DND-41 (cell line): ENCODE results near the gene NDUFV2.
"Not testable (repeated sequence)": the region's sequence is repeated elsewhere in the genome, so short reads cannot be mapped to it uniquely, and the experiment has no call there.

ENCODE experiments used
- ATAC-seq: fragments of 200-7000 bp; cut with Tn5 transposase; 3 replicates; pipeline ENCODE4 v1.9.1; 2021; ENCODE audit warnings: low read depth; ENCODE audit not compliant: insufficient read depth
- DNase-seq: peaks from one replicate; pipeline ENCODE4 v3.0.0-alpha.2; 2020
- H2AFZ ChIP-seq: 2 replicates; pipeline ENCODE4 v1.6.0; 2012; ENCODE audit warnings: low read depth, low read length
- H3K27ac ChIP-seq: 2 replicates; pipeline ENCODE4 v1.5.1; 2012; ENCODE audit warnings: low read length, inconsistent platforms
- H3K27me3 ChIP-seq: fragments of 200-600 bp; sonication (generic); 2 replicates; pipeline ENCODE4 v1.6.0; 2012; ENCODE audit warnings: low read length, mild to moderate bottlenecking, inconsistent platforms; ENCODE audit not compliant: insufficient read depth, poor library complexity
- H3K36me3 ChIP-seq: 2 replicates; pipeline ENCODE4 v1.5.1; 2012; ENCODE audit warnings: low read length, inconsistent platforms; ENCODE audit not compliant: insufficient read depth
- H3K4me1 ChIP-seq: 2 replicates; pipeline ENCODE4 v1.5.1; 2012; ENCODE audit warnings: mild to moderate bottlenecking, low read length; ENCODE audit not compliant: insufficient read depth
- H3K4me2 ChIP-seq: 2 replicates; pipeline ENCODE4 v1.6.0; 2012; ENCODE audit warnings: mild to moderate bottlenecking, moderate library complexity, low read length, inconsistent platforms; ENCODE audit not compliant: insufficient read depth
- H3K4me3 ChIP-seq, 2 experiments: fragments of 200-600 bp in 1 of 2; shearing (Covaris generic) in 1 of 2; 2 replicates each; pipeline ENCODE4 v1.5.1; 2012 to 2016; ENCODE audit warnings: inconsistent platforms in 2 of 2, low read length in 2 of 2, mild to moderate bottlenecking in 2 of 2, low read depth in 1 of 2, moderate library complexity in 1 of 2
- H3K79me2 ChIP-seq: 2 replicates; pipeline ENCODE4 v1.6.0; 2012; ENCODE audit warnings: low read length, inconsistent platforms; ENCODE audit not compliant: insufficient read depth
- H3K9ac ChIP-seq: 2 replicates; pipeline ENCODE4 v1.6.0; 2012; ENCODE audit warnings: low read depth, mild to moderate bottlenecking, inconsistent platforms, low read length, moderate library complexity
- H3K9me3 ChIP-seq: 2 replicates; pipeline ENCODE4 v1.5.1; 2012; ENCODE audit warnings: low read length, moderate library complexity, mild to moderate bottlenecking, inconsistent platforms; ENCODE audit not compliant: insufficient read depth, severe bottlenecking
- H4K20me1 ChIP-seq: 2 replicates; pipeline ENCODE4 v1.6.0; 2012; ENCODE audit warnings: low read length; ENCODE audit not compliant: insufficient read depth
- CTCF ChIP-seq: IDR thresholded peaks from 2 replicates; pipeline ENCODE4 v1.5.1; 2012; ENCODE audit warnings: borderline replicate concordance, low read length, moderate library complexity, mild to moderate bottlenecking; ENCODE audit not compliant: poor library complexity, severe bottlenecking; ENCODE audit errors: extremely low read depth
- EZH2 ChIP-seq: IDR thresholded peaks from 3 replicates; pipeline ENCODE4 v1.6.1; 2012; ENCODE audit warnings: borderline replicate concordance, low read depth, mild to moderate bottlenecking, moderate library complexity, low read length, inconsistent platforms; ENCODE audit not compliant: severe bottlenecking

The NDUFV2 gene

GRCh38 chr18:9088727-9089126 lies 13.8 kb upstream of the NDUFV2 start:
- not testable (repeated sequence) for H3K9ac ChIP-seq, H3K4me3 ChIP-seq, H3K4me1 ChIP-seq, ATAC-seq, H3K4me2 ChIP-seq, H3K27ac ChIP-seq, H3K79me2 ChIP-seq, DNase-seq, H3K27me3 ChIP-seq, H2AFZ ChIP-seq, H4K20me1 ChIP-seq, H3K9me3 ChIP-seq, H3K36me3 ChIP-seq

DNA sequence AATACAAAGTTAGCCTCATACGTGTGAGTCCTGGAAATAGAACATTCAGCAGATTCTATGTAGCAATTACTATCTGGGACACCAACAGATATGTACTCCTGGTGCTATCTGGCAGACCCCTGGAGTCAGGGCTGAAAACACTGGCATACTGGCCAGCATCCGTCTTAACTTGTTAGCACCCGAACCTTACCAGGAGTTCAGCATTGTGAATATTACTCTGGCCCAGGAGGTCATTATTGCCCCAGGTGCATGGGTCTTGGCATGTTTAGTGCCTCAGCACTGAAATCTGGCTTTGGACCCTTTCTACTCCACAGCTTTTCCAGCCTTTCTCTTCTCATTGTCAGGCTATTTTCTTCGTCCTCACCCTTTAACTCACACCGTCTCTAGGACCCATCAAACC lies 11.9 kb upstream of the NDUFV2 start:
- TF ChIP-seq CTCF = no peak
- no peak for TF ChIP-seq EZH2
- no peaks in the 10 kb centered on the region for H3K36me3 ChIP-seq
- H3K79me2 ChIP-seq = no peaks in the 10 kb centered on the region
- DNase-seq (no peak), ATAC-seq (no peak)
- H3K4me2 ChIP-seq = no peak overlapping the region
- no peak overlapping the region for H3K4me3 ChIP-seq
- peaks cover 6% of the 10 kb centered on the region; the same call in 1 of the 2 replicates for H3K4me1 ChIP-seq
- no peaks in the 10 kb centered on the region for H4K20me1 ChIP-seq
- no peak overlapping the region for H3K9ac ChIP-seq
- no peak overlapping the region for H3K27ac ChIP-seq
- H2AFZ ChIP-seq = no peak overlapping the region
- no peaks in the 10 kb centered on the region for H3K9me3 ChIP-seq
- no peaks in the 10 kb centered on the region for H3K27me3 ChIP-seq

GRCh38 chr18:9091066-9091476 lies 11.4 kb upstream of the NDUFV2 start:
- TF ChIP-seq EZH2 (no peak), CTCF (no peak)
- Histone ChIP-seq H2AFZ (no peak overlapping the region), H3K4me1 (peaks cover 8% of the 10 kb centered on the region; the same call in 1 of the 2 replicates), H3K27me3 (no peaks in the 10 kb centered on the region), H3K9ac (no peak overlapping the region), H3K4me3 (no peak overlapping the region), H3K79me2 (no peaks in the 10 kb centered on the region), H3K27ac (no peak overlapping the region), H3K4me2 (no peak overlapping the region), H4K20me1 (no peaks in the 10 kb centered on the region), H3K9me3 (no peaks in the 10 kb centered on the region), H3K36me3 (no peaks in the 10 kb centered on the region)
- ATAC-seq (0 out of 3 replicates have a peak, but pooled peaks have one; percentile 27), DNase-seq (no peak)

GRCh38 chr18:9092665-9093064 lies 9.8 kb upstream of the NDUFV2 start:
- no peak overlapping the region for H3K4me3 ChIP-seq
- no peak overlapping the region for H3K27ac ChIP-seq
- DNase-seq (no peak), ATAC-seq (no peak)
- no peaks in the 10 kb centered on the region for H3K9me3 ChIP-seq
- H3K9ac ChIP-seq = no peak overlapping the region
- H3K36me3 ChIP-seq = no peaks in the 10 kb centered on the region
- peaks cover 8% of the 10 kb centered on the region; the same call in 1 of the 2 replicates for H3K4me1 ChIP-seq
- H3K27me3 ChIP-seq = no peaks in the 10 kb centered on the region
- H4K20me1 ChIP-seq = no peaks in the 10 kb centered on the region
- H3K4me2 ChIP-seq = no peak overlapping the region
- TF ChIP-seq EZH2 (no peak), CTCF (no peak)
- no peak overlapping the region for H2AFZ ChIP-seq
- H3K79me2 ChIP-seq = no peaks in the 10 kb centered on the region

DNA sequence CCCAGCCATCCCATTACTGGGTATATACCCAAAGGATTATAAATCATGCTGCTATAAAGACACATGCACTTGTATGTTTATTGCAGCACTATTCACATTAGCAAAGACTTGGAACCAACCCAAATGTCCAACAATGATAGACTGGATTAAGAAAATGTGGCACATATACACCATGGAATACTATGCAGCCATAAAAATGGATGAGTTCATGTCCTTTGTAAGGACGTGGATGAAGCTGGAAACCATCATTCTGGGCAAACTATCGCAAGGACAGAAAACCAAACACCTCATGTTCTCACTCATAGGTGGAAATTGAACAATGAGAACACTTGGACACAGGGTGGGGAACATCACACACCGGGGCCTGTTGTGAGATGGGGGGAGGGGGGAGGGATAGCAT lies 9.4 kb upstream of the NDUFV2 start:
- DNase-seq, H3K36me3 ChIP-seq, H3K4me2 ChIP-seq, H3K79me2 ChIP-seq, H3K9me3 ChIP-seq, ATAC-seq, H3K27me3 ChIP-seq, H3K27ac ChIP-seq, H3K9ac ChIP-seq, H3K4me1 ChIP-seq, H3K4me3 ChIP-seq, H4K20me1 ChIP-seq, H2AFZ ChIP-seq: not testable (repeated sequence)
